GM18505 (cell line): Measurements from ENCODE around the gene KIFC1.
"Not testable (repeated sequence)": the region's sequence is repeated elsewhere in the genome, so short reads cannot be mapped to it uniquely, and the experiment has no call there.

Experiments
- ATAC-seq: cut with Tn5 transposase; IDR thresholded peaks from one replicate; pipeline ENCODE4 v1.9.1; 2021; ENCODE audit not compliant: unreplicated experiment
- POLR2A ChIP-seq: IDR thresholded peaks from 4 replicates; pipeline ENCODE4 v1.6.1; 2011; ENCODE audit warnings: borderline replicate concordance; ENCODE audit not compliant: insufficient read depth, insufficient read length; ENCODE audit errors: extremely low read depth

Gene KIFC1

GRCh38 chr6:33391278-33391921, at the start of gene KIFC1:
TSS of gene KIFC1 (plus strand) at chr6:33391823. CDS start at chr6:33391986, 163 bp downstream.
- peak; percentile 87 for ATAC-seq
- TF ChIP-seq POLR2A, result peak; percentile 65

- not testable (repeated sequence) for ATAC-seq
These were observed 48.0 kb upstream of the KIFC1 start for GRCh38 chr6:33343606-33343952.

- ATAC-seq, result no peak
- no peak for TF ChIP-seq POLR2A
These were observed 47.5 kb upstream of the KIFC1 start for GRCh38 chr6:33343953-33344611.

GRCh38 chr6:33344701-33345697, 46.6 kb upstream of the KIFC1 start:
- no peak for TF ChIP-seq POLR2A
- no peak for ATAC-seq

GRCh38 chr6:33346972-33347371, 44.7 kb upstream of the KIFC1 start:
- ATAC-seq, result not testable (repeated sequence)

GRCh38 chr6:33347816-33348215, 43.8 kb upstream of the KIFC1 start:
- no peak for TF ChIP-seq POLR2A
- ATAC-seq, result no peak

- ATAC-seq, result not testable (repeated sequence)
These were observed 35.8 kb upstream of the KIFC1 start for GRCh38 chr6:33355860-33356259.

GRCh38 chr6:33356295-33356694, 35.3 kb upstream of the KIFC1 start:
- no peak for ATAC-seq
- no peak for TF ChIP-seq POLR2A

- not testable (repeated sequence) for ATAC-seq
These were observed 34.3 kb upstream of the KIFC1 start for GRCh38 chr6:33357160-33357871.

GRCh38 chr6:33359331-33359730, 32.3 kb upstream of the KIFC1 start:
- no peak for ATAC-seq
- TF ChIP-seq POLR2A, result no peak

- ATAC-seq, result not testable (repeated sequence)
These were observed 28.1 kb upstream of the KIFC1 start for GRCh38 chr6:33363486-33363885.

GRCh38 chr6:33364475-33365205, 27.0 kb upstream of the KIFC1 start:
- ATAC-seq, result not testable (repeated sequence)

- ATAC-seq, result not testable (repeated sequence)
These were observed 26.2 kb upstream of the KIFC1 start for GRCh38 chr6:33365206-33365971.
